ENCODE measurements around the gene AGAP4. TPM values are rescaled to one million over a fixed set of nuclear protein-coding genes. Genes with fewer than 3 reads are reported as not detected.
"Not testable (repeated sequence)": the region's sequence is repeated elsewhere in the genome, so short reads cannot be mapped to it uniquely, and the experiment has no call there.

Gene AGAP4
- total RNA-seq = 10 to 100 TPM; 20.6 to 22.6 TPM

DNA sequence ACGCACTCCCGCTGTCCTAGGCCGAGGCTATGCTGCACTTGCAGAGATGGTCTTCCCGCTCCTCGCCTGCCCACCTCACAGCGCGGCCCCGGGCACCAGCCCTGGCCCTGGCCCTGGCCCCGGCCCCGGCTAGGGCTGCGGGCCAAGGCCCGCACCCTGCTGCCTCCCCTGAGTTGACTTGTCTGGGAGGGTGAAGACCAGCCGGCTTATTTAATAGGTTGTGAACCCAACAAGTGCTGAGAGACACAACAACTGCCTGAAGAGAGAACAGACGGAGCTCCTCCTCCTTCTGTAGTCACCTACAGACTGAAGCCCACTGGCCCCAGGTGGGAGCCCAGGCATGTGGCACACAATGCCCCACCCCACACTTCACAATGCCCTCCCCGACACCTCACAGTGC, at the start of gene AGAP4:
AGAP4 (minus strand) TSS at position 101 of the 400 bp plus-strand sequence. CDS start 153 bp downstream, outside the sequence.
- H3K4me1 Mint-ChIP-seq (ENCODE audit: low read depth); H3K27ac Mint-ChIP-seq; H3K36me3 Mint-ChIP-seq (ENCODE audit: low read depth); H3K9me3 Mint-ChIP-seq (ENCODE audit: insufficient read depth); POLR2A ChIA-PET; H3K27me3 Mint-ChIP-seq (ENCODE audit: low read depth); H3K4me3 Mint-ChIP-seq; CTCF ChIA-PET; ATAC-seq; DNase-seq: not testable (repeated sequence)

- POLR2A ChIA-PET = not testable (repeated sequence)
Measured at GRCh38 chr10:45890721-45891120, 43.4 kb upstream of the AGAP4 start.

GRCh38 chr10:45889539-45890230, 42.4 kb upstream of the AGAP4 start:
- ATAC-seq, CTCF ChIA-PET, H3K4me3 Mint-ChIP-seq: not testable (repeated sequence)

More at GRCh38 chr10:45890721-45891120, 43.4 kb upstream of the AGAP4 start:
- DNase-seq; H3K27ac Mint-ChIP-seq; H3K27me3 Mint-ChIP-seq (ENCODE audit: low read depth); ATAC-seq; CTCF ChIA-PET; H3K9me3 Mint-ChIP-seq (ENCODE audit: insufficient read depth); H3K4me3 Mint-ChIP-seq; H3K4me1 Mint-ChIP-seq (ENCODE audit: low read depth); H3K36me3 Mint-ChIP-seq (ENCODE audit: low read depth): not testable (repeated sequence)

DNA sequence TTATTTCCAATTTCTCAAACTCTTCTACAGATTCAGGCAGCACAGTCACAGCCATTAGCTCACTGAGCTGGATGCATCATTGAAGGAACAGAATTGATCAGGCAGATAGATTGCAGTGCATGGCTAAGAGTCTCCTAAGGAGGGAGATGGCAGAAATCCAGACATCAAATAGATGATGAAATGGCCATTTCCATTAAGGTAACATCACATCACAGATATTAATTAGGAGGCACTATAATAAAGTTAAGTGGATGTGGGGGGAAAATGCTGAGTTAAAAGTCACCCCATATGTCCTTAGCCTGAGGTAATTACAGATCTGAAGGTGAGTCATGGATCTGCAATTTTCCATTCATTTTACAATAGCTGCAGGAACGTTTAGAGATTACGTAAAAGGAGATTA, 35.6 kb upstream of the AGAP4 start:
- CTCF ChIA-PET; DNase-seq; H3K36me3 Mint-ChIP-seq (ENCODE audit: low read depth); H3K4me3 Mint-ChIP-seq; H3K27ac Mint-ChIP-seq; H3K9me3 Mint-ChIP-seq (ENCODE audit: insufficient read depth); ATAC-seq; H3K4me1 Mint-ChIP-seq (ENCODE audit: low read depth); H3K27me3 Mint-ChIP-seq (ENCODE audit: low read depth); POLR2A ChIA-PET: not testable (repeated sequence)

More at GRCh38 chr10:45889539-45890230, 42.4 kb upstream of the AGAP4 start:
- H3K27ac Mint-ChIP-seq; POLR2A ChIA-PET; DNase-seq; H3K4me1 Mint-ChIP-seq (ENCODE audit: low read depth); H3K36me3 Mint-ChIP-seq (ENCODE audit: low read depth); H3K9me3 Mint-ChIP-seq (ENCODE audit: insufficient read depth); H3K27me3 Mint-ChIP-seq (ENCODE audit: low read depth): not testable (repeated sequence)

- H3K27ac Mint-ChIP-seq; H3K9me3 Mint-ChIP-seq (ENCODE audit: insufficient read depth); POLR2A ChIA-PET; H3K36me3 Mint-ChIP-seq (ENCODE audit: low read depth); H3K27me3 Mint-ChIP-seq (ENCODE audit: low read depth); H3K4me3 Mint-ChIP-seq; CTCF ChIA-PET; ATAC-seq; H3K4me1 Mint-ChIP-seq (ENCODE audit: low read depth); DNase-seq: not testable (repeated sequence)
Measured at GRCh38 chr10:45865404-45865803, 18.1 kb upstream of the AGAP4 start.

DNA sequence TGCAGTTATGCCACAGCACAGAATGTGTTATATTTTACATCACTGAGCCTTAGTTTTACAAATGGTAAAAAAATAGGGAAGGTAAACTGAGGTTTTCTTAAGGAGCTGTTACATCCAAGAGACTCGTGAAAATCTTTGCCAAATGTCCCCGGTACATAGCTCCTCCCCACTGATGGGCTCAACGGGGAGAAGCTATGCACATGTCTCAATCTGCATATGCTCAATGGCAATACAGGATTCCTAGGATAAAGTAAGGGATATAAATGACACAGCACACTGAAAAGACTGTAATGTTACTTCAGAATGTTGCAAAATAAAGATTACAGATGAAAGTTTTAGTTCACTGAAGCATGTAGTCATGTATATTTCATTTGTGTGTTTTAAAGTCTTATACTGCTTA, 17.0 kb upstream of the AGAP4 start:
- H3K4me1 Mint-ChIP-seq (ENCODE audit: low read depth); POLR2A ChIA-PET: not testable (repeated sequence)

DNA sequence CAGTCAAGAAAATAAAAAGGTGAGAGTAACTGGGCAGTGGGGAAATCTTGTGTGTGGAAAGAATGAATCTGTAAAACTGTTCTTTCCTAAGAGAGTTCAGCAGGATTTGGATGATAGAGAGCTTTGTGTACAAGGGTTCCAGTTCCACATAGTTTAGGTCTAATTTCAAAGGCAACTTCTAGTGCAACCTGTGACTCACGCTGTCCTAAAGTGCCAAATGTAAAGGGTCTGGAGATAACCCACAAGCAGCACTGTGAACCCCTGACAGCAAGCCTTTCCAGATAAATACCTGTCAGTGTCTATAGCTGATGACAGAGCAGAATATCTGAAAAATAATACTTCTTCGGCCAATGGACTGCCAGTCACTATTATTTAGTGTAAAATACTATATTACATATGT, 16.3 kb upstream of the AGAP4 start:
- H3K4me1 Mint-ChIP-seq (ENCODE audit: low read depth); DNase-seq; H3K9me3 Mint-ChIP-seq (ENCODE audit: insufficient read depth); H3K4me3 Mint-ChIP-seq; H3K27me3 Mint-ChIP-seq (ENCODE audit: low read depth); POLR2A ChIA-PET; H3K27ac Mint-ChIP-seq; CTCF ChIA-PET; ATAC-seq; H3K36me3 Mint-ChIP-seq (ENCODE audit: low read depth): not testable (repeated sequence)

More for the DNA sequence above, 17.0 kb upstream of the AGAP4 start:
- H3K27ac Mint-ChIP-seq; H3K4me3 Mint-ChIP-seq; ATAC-seq; CTCF ChIA-PET; H3K9me3 Mint-ChIP-seq (ENCODE audit: insufficient read depth); H3K36me3 Mint-ChIP-seq (ENCODE audit: low read depth); H3K27me3 Mint-ChIP-seq (ENCODE audit: low read depth); DNase-seq: not testable (repeated sequence)

DNA sequence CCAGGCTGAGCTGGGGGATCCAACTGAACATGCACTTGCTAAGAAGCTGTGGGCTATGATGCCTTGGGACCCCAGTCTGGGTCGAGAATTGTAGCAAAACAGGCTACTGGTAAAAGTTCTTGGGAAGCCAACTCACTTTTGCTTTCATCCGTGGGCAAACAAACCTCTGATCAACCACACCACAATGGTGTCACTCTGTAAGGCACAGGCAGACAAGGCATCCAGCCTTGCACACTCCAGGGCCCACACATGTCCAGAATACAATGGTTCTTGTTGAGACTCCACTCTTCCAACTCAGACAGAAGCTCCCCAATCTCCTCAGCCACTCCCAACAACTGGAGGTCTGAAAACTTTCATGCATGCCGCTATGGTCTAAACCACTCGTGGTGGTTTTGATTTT, 10.6 kb upstream of the AGAP4 start:
- H3K4me1 Mint-ChIP-seq (ENCODE audit: low read depth); H3K27me3 Mint-ChIP-seq (ENCODE audit: low read depth); DNase-seq; H3K36me3 Mint-ChIP-seq (ENCODE audit: low read depth); H3K9me3 Mint-ChIP-seq (ENCODE audit: insufficient read depth); H3K27ac Mint-ChIP-seq; H3K4me3 Mint-ChIP-seq; POLR2A ChIA-PET; ATAC-seq; CTCF ChIA-PET: not testable (repeated sequence)

GRCh38 chr10:45848467-45848866, 1.2 kb upstream of the AGAP4 start:
- H3K4me3 Mint-ChIP-seq; H3K27me3 Mint-ChIP-seq (ENCODE audit: low read depth); POLR2A ChIA-PET; CTCF ChIA-PET; H3K27ac Mint-ChIP-seq; DNase-seq; H3K36me3 Mint-ChIP-seq (ENCODE audit: low read depth); ATAC-seq; H3K4me1 Mint-ChIP-seq (ENCODE audit: low read depth); H3K9me3 Mint-ChIP-seq (ENCODE audit: insufficient read depth): not testable (repeated sequence)

GRCh38 chr10:45822918-45823317, 24.4 kb downstream of the AGAP4 start:
- POLR2A ChIA-PET; H3K4me1 Mint-ChIP-seq (ENCODE audit: low read depth); H3K27ac Mint-ChIP-seq; DNase-seq; H3K9me3 Mint-ChIP-seq (ENCODE audit: insufficient read depth); ATAC-seq; H3K36me3 Mint-ChIP-seq (ENCODE audit: low read depth); H3K4me3 Mint-ChIP-seq; H3K27me3 Mint-ChIP-seq (ENCODE audit: low read depth); CTCF ChIA-PET: not testable (repeated sequence)

GRCh38 chr10:45820107-45820830, 27.0 kb downstream of the AGAP4 start:
- H3K27ac Mint-ChIP-seq; POLR2A ChIA-PET; H3K9me3 Mint-ChIP-seq (ENCODE audit: insufficient read depth); H3K36me3 Mint-ChIP-seq (ENCODE audit: low read depth); DNase-seq; H3K4me1 Mint-ChIP-seq (ENCODE audit: low read depth); CTCF ChIA-PET; H3K4me3 Mint-ChIP-seq; H3K27me3 Mint-ChIP-seq (ENCODE audit: low read depth); ATAC-seq: not testable (repeated sequence)

- Mint-ChIP-seq H3K9me3 (ENCODE audit: insufficient read depth) (no peaks in the 10 kb centered on the region), H3K4me1 (ENCODE audit: low read depth) (peaks cover 5% of the 10 kb centered on the region), H3K4me3 (no peak overlapping the region), H3K27ac (no peak overlapping the region), H3K36me3 (ENCODE audit: low read depth) (no peaks in the 10 kb centered on the region), H3K27me3 (ENCODE audit: low read depth) (no peaks in the 10 kb centered on the region)
- ATAC-seq (no peak), DNase-seq (no peak)
- CTCF ChIA-PET = no interaction called here
- POLR2A ChIA-PET = no interaction called here
Measured at GRCh38 chr10:45819552-45819951, 27.7 kb downstream of the AGAP4 start.
